RWPE1 (cell line): ENCODE results near the gene CAPN5.

Experiments used
- CTCF ChIA-PET: fragments of 350-600 bp; sonication (Branson Sonifier 250); formaldehyde crosslinking; extraction: SDS; loops from one replicate; lab custom pipeline; 2021; lab: Yijun Ruan, JAX
- POLR2A ChIA-PET: fragments of 400-600 bp; formaldehyde crosslinking; extraction: SDS; loops from one replicate; lab custom pipeline; 2020; ENCODE audit warnings: antibody characterized with exemption; ENCODE audit not compliant: low non-redundant PET; lab: Yijun Ruan, JAX
- DNase-seq: peaks from one replicate; pipeline ENCODE4 v3.0.0; 2012; ENCODE audit warnings: low spot score
- H3K27ac ChIP-seq: fragments of 450-650 bp; 2 replicates; pipeline ENCODE4 v1.5.1; 2017
- TF ChIP-seq, protein P1 (sequence below): fragments of 450-650 bp; conservative IDR thresholded peaks from 2 replicates; pipeline ENCODE4 v1.5.1; 2017; ENCODE audit warnings: low read depth, mild to moderate bottlenecking

CAPN5 gene

DNA sequence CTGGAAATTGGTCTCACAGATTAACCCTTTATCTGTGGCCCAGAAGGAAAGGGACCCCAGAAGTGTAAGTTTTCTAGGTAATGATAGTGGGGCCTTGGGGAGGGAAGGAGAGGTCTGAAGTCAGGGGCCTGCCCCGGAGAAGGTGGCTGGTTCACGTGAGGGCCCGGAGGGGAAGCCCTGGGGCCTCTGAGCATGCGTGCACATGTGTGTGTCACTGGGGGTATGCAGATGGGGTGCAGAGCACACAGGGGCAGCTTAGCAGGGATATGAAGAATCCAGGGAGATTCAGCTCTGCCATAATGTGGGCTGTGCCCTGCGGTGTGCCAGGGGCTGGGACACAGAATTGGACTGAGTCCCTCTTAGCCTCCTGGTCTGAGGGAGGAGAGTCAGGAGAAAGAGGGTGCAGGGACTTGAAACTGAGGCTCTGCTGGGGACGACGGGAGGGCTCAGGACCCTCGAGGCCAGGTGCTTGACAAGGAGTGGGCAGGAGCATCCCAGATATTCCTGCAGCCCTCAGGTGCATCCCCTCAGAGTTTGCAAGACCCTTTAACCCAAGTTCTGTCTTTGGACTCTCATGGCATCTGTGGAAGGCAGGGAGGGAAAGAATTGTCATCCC lies 76.7 kb downstream of the CAPN5 start:
- CTCF ChIA-PET: interaction anchor here (0.9 kb wide), 1 partner anchor 16 kb away, joined by 3 read pairs; no protein-coding TSS in a partner anchor
- POLR2A ChIA-PET: no interaction called here
- H3K27ac ChIP-seq: no peak overlapping the region
- TF ChIP-seq, protein P1, sequence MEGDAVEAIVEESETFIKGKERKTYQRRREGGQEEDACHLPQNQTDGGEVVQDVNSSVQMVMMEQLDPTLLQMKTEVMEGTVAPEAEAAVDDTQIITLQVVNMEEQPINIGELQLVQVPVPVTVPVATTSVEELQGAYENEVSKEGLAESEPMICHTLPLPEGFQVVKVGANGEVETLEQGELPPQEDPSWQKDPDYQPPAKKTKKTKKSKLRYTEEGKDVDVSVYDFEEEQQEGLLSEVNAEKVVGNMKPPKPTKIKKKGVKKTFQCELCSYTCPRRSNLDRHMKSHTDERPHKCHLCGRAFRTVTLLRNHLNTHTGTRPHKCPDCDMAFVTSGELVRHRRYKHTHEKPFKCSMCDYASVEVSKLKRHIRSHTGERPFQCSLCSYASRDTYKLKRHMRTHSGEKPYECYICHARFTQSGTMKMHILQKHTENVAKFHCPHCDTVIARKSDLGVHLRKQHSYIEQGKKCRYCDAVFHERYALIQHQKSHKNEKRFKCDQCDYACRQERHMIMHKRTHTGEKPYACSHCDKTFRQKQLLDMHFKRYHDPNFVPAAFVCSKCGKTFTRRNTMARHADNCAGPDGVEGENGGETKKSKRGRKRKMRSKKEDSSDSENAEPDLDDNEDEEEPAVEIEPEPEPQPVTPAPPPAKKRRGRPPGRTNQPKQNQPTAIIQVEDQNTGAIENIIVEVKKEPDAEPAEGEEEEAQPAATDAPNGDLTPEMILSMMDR: no peak
- no peak for DNase-seq

DNA sequence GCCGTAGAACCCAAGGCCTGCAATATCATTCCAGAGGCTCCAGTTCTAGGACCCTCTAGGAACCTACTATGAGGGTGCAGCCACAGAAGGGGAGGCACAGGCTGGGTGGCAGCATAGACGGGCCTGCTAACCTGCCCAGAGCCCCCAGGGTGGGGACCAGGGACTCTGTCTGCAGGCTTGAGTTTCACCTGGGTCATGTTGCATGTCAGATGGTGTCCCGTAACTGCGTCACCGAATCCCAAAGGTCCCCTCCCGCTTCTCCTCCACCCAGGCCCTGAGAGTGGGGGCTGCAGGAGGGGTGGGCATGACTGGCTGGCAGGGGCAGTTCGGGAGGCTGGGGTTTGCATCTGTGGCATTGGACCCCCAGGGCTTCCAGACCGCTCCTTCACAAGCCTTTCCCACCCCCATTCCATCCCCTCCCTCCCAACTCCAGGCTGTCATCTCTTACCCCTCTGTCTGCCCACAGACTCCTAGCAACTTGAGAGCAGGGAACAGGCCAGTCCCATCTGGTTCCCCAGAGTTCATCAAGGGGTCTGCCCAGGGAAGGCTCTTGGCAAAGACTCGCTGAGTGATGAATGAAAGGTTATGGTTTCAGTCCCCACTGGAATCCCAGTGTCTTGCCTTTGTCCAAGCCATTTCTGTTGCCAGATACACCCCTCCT lies 77.6 kb downstream of the CAPN5 start:
- DNase-seq: no peak
- POLR2A ChIA-PET: no interaction called here
- CTCF ChIA-PET: interaction anchor here (0.6 to 1.3 kb wide), 3 partner anchors 17 to 515 kb away, joined by 3 to 6 read pairs (median 3); no protein-coding TSS in a partner anchor
- TF ChIP-seq, protein P1: no peak
- H3K27ac ChIP-seq: no peak overlapping the region

DNA sequence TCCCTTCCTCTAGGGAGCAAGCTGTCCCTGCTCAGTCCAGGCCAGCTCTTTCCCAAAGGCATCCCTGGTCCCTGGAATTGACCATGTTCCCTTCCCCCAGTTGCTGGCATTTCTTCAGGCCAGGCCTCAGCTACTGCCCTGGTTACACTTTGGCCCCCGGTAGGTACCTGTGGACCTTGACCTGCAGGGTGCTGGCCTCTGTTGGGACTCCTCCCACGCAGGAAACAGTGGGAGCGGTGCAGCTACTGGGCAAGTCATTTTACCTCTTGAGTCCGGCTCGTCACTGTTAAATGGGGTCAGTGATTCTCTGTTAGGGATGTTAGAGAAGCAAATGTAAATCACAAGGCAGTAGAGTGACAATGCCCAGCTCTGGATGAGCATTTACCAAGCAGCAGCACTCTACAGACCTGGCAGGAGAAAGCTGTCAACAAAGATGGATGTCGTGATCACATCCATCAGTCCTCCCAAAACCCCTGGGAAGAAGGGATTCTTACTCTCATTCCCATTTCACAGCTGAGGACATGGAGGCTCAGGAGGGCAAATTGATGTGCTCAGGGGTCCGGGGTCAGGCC lies 78.2 kb downstream of the CAPN5 start:
- no peak for DNase-seq
- POLR2A ChIA-PET: no interaction called here
- no peak overlapping the region for H3K27ac ChIP-seq
- TF ChIP-seq, protein P1: no peak
- CTCF ChIA-PET: interaction anchor here (0.6 to 1.3 kb wide), 3 partner anchors 18 to 515 kb away, joined by 3 to 6 read pairs (median 3); no protein-coding TSS in a partner anchor

DNA sequence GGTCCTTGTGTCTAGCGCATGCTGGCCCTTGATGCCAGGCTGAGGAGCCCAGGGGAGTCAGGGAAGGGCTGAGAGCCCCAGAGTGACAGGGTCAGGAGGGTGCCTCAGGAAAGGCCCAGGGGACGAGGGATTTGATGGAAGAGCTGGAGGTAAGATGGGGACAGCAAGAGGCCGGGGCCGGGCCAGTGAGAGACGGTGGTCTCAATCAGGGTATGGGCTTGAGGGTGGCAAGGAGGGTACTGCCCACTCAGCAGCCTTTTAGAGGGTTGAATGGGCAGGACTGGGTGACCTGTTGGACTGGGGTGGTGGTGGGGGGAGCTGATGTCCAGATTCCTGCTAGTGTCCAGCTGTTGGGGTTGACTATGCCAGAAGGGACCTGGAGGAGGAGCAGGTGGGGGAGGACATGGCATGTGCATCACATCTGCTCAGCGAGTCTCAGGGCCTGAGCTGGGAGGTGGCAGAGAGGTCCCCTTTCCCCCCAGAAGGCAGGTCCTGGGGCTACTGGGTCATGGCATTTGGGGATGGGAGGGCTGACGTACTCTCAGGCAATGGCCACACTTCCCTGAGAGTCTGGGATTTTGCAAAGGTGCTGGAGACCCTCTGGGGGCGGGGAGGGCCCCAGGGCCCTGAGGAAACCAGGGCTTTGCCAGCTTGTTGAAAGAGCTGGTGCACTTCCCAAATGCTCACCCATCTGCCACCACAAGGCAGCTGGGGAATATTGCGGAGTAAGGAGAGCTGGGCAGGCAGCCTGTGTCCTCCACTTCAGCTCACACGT lies 79.7 kb downstream of the CAPN5 start:
- TF ChIP-seq, protein P1: no peak
- no peak for DNase-seq
- CTCF ChIA-PET: interaction anchor here (0.6 to 1.8 kb wide), 2 partner anchors 19 to 50 kb away, joined by 4 to 10 read pairs; partner anchors contain the start of gene MYO7A
- no peak overlapping the region for H3K27ac ChIP-seq
- POLR2A ChIA-PET: no interaction called here

DNA sequence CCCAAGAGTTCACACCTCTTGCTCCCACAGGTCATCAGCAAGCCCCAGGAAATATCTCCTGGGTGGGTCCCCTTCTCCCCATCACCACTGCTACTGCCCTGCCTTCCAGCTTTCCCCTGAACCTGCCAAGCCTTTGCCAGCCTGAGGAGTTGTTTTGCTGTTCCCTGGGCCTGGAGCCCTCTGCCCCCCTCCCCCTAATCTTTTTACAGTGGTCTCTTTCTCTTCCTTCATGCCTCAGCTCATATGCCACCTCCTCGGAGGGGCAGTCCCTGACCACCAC lies 80.2 kb downstream of the CAPN5 start:
- no peak overlapping the region for H3K27ac ChIP-seq
- DNase-seq: no peak
- ChIA-PET CTCF (interaction anchor here (0.6 to 1.8 kb wide), 2 partner anchors 20 to 51 kb away, joined by 4 to 10 read pairs; partner anchors contain the start of gene MYO7A), POLR2A (no interaction called here)
- TF ChIP-seq, protein P1: no peak
